Measurements from ENCODE around the gene KIR2DL4.
"Not testable (repeated sequence)": the region's sequence is repeated elsewhere in the genome, so short reads cannot be mapped to it uniquely, and the experiment has no call there.

Gene KIR2DL4

DNA sequence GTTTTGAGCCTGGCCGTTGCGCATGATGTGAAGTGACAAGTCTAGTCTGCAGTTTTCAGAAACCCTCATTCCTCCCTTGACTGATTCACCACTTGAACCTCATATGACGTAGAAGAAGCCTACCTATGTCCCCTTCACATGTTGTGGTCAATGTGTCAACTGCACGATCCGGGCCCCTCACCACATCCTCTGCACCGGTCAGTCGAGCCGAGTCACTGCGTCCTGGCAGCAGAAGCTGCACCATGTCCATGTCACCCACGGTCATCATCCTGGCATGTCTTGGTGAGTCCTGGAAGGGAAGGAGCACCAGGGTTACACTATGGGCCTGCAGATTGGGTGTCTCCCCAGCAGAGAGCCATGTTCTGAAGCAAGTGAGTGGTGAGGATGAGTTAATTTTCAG, at the start of gene KIR2DL4:
KIR2DL4 (plus strand) TSS at position 201 of the 400 bp plus-strand sequence; CDS start at position 243, 42 bp downstream.
- DNase-seq: no peak

DNA sequence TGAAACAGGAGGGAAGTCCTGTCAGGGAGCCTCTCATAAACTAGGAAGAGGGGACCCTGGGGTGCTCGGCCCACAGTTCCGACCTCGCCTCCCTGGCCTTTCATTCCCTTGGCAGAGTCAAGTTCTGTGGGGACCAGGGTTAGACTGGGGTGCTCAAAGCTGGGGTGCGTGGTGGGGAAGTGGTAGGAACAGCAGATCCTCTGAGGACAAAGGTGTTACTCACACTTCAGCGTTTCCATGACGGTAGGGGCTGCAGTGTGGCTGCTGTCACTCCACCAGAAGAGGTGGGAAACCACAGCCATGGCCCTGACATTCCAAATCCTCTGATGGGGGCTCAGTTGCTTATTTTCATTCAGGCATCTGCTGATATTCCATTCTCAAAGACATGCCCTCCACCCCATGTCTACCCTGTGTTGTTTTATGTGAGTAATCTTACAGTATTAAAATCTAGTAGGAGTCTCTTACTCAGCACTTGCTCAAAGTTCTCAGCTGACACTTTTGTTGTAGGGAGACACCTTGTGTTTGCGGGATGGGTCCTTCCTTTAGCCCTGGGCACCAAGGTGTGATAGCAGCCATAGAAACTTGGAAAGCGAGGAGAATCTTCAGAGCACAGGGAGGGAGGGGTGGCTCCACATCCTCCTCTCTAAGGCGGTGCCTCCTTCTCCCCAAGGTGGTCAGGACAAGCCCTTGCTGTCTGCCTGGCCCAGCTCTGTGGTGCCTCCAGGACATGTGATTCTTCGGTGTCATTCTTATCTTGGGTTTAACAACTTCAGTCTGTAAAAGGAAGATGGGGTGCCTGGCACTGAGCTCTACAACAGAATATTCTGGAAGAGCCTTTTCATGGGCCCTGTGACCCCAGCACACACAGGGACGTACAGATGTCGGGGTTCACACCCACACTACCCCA, 47.0 kb upstream of the KIR2DL4 start:
- DNase-seq: not testable (repeated sequence)

DNA sequence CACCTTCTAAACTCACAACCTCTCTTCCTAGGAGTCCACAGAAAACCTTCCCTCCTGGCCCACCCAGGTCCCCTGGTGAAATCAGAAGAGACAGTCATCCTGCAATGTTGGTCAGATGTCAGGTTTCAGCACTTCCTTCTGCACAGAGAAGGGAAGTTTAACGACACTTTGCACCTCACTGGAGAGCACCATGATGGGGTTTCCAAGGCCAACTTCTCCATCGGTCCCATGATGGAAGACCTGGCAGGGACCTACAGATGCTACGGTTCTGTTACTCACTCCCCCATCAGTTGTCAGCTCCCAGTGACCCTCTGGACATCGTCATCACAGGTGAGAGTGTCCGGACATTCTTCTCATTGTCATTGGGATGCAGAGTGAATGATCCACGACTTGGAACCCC, 44.8 kb upstream of the KIR2DL4 start:
- not testable (repeated sequence) for DNase-seq

DNA sequence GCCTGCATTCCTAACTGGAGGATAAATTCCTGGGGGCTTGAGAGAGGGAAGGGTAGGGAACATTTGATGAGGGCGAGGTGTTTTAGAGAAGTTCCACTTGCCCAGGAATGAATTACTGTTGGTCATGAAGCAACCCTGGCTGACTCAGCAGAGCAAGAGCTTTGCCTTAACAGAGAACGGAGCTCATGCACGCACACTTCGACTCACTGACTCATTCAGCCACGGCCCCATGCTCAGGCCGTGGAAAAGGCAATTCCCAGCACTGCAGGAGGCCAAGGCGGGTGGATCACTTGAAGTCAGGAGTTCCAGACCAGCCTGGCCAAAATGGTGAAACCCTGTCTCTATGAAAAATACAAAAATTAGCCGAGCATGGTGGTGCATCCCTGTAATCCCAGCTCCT, 39.2 kb upstream of the KIR2DL4 start:
- DNase-seq: not testable (repeated sequence)

DNA sequence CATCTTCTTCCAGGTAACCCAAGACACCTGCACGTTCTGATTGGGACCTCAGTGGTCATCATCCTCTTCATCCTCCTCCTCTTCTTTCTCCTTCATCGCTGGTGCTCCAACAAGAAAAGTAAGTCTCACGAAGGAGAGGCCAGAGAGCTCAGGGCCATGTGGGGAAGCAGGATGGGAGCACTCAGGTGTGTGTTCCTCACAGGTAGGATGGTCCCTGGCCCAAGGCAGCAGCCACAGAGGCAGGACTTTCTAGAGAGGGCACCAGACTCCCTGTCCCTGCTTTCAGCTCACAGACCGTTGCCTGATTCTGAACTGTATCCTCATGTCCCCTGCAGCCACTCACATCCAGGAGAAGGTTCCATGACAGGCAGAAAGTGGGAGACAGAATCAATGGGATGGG, 36.9 kb upstream of the KIR2DL4 start:
- DNase-seq: not testable (repeated sequence)

DNA sequence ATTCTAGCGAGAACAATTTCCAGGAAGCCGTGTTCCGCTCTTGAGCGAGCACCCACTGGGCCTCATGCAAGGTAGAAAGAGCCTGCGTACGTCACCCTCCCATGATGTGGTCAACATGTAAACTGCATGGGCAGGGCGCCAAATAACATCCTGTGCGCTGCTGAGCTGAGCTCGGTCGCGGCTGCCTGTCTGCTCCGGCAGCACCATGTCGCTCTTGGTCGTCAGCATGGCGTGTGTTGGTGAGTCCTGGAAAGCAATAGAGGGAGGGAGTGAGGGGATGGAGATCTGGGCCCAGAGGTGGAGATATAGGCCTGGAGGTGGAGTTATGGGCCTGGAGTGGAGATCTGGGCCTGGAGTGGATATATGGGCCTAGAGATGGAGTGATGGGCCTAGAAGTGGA, 33.8 kb upstream of the KIR2DL4 start, which contains the start of gene KIR2DL1:
KIR2DL1 (plus strand) TSS at position 148 of the 400 bp plus-strand sequence; CDS start at position 206, 58 bp downstream.
- not testable (repeated sequence) for DNase-seq

DNA sequence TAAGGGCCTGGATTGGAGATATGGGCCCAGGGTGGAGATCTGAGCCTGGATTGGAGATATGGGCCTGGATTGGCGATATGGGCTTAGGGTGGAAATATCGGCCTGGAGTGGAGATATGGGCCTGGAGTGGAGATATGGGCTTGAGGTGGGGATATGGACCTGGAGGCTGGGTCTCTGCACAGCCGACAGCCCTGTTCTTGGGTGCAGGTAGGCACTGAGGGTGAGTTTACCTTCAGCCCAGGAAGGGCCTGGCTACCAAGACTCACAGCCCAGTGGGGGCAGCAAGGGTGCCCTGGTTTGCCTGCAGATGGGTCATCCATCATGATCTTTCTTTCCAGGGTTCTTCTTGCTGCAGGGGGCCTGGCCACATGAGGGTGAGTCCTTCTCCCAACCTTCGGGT, 32.9 kb upstream of the KIR2DL4 start:
- not testable (repeated sequence) for DNase-seq

DNA sequence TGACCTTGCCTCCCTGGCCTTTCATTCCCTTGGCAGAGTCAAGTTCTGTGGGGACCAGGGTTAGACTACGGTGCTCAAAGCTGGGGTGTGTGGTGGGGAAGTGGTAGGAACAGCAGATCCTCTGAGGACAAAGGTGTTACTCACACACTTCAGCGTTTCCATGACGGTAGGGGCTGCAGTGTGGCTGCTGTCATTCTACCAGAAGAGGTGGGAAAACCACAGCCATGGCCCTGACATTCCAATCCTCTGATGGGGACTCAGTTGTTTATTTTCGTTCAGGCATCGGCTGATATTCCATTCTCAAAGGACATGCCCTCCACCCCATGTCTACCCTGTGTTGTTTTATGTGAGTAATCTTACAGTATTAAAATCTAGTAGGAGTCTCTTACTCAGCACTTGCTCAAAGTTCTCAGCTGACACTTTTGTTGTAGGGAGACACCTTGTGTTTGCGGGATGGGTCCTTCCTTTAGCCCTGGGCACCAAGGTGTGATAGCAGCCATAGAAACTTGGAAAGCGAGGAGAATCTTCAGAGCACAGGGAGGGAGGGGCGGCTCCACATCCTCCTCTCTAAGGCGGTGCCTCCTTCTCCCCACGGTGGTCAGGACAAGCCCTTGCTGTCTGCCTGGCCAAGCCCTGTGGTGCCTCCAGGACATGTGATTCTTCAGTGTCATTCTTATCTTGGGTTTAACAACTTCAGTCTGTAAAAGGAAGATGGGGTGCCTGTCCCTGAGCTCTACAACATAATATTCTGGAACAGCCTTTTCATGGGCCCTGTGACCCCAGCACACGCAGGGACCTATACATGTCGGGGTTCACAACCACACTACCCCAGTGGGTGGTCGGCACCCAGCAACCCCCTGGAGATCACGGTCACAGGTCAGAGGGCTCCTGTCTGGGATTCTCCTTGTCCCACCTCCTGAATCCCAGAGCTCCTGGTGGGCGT, 32.1 kb upstream of the KIR2DL4 start:
- not testable (repeated sequence) for DNase-seq

DNA sequence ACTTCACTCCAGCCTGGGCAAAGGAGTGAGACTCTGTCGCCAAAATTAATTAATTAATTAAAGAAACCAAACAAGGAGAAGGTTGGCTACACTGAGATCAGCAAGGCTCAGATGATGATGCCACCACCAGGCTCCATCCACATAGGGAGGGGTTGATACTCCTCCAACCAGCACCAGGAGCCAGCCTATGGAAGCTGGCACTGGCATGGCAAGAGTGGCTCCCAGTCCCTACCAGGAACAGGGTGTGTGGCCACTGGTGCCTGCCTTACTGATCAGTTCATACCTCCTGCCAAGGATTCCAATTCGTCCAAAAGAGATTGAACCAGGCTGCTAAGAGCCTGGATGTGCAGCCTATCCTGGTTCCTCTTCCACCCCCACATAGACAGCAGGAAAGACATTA, 30.7 kb upstream of the KIR2DL4 start:
- not testable (repeated sequence) for DNase-seq

DNA sequence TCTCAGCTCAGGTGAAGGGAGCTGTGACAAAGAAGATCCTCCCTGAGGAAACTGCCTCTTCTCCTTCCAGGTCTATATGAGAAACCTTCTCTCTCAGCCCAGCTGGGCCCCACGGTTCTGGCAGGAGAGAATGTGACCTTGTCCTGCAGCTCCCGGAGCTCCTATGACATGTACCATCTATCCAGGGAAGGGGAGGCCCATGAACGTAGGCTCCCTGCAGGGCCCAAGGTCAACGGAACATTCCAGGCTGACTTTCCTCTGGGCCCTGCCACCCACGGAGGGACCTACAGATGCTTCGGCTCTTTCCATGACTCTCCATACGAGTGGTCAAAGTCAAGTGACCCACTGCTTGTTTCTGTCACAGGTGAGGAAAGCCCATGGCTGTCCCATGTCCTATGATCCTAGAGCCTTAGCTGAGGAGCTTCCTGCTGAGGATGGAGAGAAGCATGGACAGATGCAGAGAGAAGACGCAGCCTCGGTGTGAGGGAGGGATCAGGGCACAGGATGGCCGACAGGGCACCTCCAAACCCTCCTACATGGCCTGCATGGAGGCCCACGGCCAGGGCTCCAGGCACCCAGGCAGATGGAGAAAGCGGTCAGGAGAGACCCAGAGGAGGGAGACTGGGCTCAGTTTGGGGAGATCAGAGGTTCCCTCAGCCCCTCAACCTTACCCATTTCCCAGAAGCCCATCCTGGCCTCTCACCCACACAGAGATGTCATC, 28.2 kb upstream of the KIR2DL4 start:
- not testable (repeated sequence) for DNase-seq

DNA sequence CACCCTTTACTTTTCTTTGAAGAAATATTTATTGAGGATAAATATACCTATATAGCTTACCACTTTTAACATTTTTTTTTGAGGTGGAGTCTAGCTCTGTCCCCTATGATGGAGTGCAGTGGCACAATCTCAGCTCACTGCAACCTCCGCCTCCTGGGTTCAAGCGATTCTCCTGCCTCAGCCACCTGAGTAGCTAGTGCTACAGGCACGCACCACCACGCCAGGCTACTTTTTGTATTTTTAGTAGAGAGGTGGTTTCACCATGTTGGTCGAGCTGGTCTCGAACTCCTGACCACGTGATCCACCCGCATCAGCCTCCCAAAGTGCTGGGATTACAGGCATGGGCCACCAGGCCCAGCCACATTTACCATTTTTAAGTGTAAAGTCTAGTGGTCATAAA, 27.6 kb upstream of the KIR2DL4 start:
- DNase-seq: not testable (repeated sequence)

DNA sequence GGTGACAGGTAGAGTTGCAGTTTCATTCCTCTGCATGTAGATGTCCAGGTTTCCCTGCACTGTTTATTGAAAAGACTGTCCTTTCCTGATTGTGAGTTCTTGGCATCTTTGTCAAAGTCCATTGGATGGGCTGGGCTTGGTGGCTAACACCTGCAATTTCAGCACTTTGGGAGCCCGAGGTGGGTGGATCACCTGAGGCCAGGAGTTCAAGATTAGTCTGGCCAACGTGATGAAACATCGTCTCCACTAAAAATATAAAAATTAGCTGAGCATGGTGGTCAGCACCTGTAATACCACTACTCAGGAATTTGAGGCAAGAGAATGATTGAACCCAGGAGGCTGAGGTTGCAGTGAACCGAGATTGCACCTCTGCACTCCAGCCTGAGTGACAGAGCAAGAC, 25.6 kb upstream of the KIR2DL4 start:
- DNase-seq: not testable (repeated sequence)

DNA sequence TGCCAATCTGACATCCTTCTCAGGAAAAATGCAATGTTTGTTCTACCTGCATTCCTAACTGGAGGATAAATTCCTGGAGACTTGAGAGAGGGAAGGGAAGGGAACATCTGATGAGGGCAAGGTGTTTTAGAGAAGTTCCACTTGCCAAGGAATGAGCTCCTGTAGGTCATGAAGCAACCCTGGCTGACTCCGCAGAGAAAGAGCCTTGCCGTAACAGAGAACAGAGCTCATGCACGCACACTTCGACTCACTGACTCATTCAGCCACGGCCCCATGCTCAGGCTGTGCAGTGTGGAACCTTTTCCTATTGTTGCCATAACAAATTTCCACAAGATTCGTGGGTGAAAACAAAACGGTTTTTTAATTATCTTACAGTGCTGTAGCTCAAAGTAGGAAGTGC, 24.5 kb upstream of the KIR2DL4 start:
- DNase-seq: not testable (repeated sequence)

DNA sequence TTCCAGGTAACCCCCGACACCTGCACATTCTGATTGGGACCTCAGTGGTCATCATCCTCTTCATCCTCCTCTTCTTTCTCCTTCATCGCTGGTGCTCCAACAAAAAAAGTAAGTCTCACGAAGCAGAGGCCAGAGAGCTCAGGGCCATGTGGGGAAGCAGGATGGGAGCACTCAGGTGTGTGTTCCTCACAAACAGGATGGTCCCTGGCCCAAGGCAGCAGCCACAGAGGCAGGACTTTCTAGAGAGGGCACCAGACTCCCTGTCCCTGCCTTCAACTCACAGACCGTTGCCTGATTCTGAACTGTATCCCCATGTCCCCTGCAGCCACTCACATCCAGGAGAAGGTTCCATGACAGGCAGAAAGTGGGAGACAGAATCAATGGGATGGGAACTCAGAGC, 20.5 kb upstream of the KIR2DL4 start:
- DNase-seq: not testable (repeated sequence)

DNA sequence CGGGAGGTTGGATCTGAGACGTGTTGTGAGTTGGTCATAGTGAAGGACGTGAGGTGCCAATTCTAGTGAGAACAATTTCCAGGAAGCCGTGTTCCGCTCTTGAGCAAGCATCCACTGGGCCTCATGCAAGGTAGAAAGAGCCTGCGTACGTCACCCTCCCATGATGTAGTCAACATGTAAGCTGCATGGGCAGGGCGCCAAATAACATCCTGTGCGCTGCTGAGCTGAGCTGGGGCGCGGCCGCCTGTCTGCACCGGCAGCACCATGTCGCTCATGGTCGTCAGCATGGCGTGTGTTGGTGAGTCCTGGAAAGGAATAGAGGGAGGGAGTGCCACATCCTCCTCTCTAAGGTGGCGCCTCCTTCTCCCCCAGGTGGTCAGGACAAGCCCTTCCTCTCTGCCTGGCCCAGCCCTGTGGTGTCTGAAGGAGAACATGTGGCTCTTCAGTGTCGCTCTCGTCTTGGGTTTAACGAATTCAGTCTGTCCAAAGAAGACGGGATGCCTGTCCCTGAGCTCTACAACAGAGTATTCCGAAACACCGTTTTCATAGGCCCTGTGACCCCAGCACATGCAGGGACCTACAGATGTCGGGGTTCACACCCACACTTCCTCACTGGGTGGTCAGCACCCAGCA, 17.2 kb upstream of the KIR2DL4 start:
- not testable (repeated sequence) for DNase-seq

DNA sequence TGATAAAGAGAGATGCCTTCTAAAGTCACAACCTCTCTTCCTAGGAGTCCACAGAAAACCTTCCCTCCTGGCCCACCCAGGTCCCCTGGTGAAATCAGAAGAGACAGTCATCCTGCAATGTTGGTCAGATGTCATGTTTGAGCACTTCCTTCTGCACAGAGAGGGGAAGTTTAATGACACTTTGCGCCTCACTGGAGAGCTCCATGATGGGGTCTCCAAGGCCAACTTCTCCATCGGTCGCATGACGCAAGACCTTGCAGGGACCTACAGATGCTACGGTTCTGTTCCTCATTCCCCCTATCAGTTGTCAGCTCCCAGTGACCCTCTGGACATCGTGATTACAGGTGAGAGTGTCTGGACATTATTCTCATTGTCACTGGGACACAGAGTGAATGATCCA, 15.3 kb upstream of the KIR2DL4 start:
- DNase-seq: peak; percentile 16

DNA sequence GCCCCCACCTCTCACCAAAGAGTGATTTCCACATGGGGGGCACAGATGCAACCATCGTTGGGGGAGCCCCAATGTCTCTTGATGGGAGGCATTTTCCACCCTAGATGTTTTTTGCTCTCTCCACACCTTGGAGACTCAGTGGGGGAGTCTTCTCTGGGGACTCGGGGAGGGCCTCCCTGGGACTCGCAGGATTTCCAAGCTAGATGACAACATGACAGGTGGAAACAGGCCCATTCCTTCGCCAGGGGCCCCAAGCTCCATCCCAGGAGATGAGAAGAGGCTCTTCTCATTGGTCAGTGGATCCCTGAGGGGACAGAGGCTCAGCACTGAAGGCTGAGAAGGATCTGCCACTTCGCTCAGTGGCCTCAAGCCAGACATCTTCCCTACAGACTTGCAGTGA, 12.7 kb upstream of the KIR2DL4 start:
- no peak for DNase-seq

DNA sequence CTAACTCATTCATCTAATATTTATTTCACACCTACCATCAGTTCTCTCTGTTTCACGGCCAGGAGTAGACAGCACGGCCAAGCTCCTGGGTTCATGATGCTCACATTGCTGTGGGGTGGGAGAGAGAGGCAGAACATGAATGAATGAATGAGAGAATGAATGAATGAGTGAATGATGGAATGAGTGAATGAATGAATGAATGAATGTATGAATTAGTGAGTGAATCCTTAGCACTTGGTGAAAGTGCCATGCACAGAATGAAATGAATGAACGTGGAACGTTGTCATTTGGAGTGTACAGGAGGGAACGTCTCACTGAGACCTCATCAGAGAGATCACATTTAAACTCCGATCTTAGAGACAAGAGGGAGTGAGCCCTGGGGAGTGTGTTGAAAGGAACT, 11.9 kb upstream of the KIR2DL4 start:
- DNase-seq: no peak

DNA sequence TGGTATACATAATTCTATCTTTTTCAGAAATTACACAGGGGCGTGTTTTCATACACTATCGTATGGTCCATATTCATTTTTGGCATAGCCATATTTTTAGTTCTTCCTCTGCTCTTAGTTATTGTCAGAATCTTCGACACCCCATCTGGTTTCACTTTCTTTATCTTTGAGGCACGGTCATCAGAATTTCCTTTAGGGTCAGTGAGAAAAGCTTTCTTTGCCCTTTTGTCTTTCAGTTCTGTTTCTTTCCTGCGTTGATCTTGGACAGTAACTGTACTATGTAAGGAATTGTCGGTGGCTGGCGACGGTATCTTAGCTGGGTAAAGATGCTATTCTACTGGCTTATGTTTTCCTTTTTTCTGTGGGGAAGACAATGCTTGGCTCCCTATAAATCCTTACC, 10.6 kb upstream of the KIR2DL4 start:
- DNase-seq: peak; percentile 16

DNA sequence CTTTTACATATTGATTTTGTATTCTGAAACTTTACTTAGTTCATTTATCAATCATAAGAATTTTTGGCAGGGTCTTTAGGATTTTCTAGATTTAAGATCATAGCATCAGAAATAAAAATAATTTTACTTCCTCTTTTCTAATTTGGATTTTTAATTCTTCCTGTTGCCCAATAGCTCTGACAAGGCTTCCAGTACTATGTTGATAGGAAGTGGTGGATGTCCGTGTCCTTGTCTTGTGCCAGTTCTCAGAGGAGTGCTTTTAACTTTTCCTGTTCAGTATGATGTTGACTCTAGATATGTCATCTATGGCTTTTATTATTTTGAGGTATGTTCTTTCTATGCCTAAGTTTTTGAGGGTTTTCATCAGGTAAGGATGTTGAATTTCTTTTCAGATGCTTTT, 7.7 kb upstream of the KIR2DL4 start:
- DNase-seq: peak; percentile 29

DNA sequence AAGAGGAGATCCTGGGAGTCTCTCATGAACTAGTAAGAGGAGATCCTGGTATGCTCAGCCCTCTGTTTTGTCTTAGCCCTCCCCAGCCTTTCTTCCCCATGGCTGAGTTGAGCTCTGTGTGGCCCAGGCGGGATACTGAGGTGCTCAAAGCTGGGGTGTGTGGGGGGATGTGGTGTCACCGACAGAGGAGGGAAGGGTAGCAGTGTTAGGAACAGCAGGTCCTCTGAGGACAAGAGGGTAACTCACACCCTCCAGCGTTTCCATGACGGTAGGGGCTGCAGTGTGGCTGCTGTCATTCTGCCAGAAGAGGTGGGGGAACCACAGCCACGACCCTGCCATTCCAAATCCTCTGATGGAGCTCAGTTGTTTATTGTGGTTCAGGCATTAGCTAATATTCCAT, 691 bp downstream of the KIR2DL4 start:
- no peak for DNase-seq

DNA sequence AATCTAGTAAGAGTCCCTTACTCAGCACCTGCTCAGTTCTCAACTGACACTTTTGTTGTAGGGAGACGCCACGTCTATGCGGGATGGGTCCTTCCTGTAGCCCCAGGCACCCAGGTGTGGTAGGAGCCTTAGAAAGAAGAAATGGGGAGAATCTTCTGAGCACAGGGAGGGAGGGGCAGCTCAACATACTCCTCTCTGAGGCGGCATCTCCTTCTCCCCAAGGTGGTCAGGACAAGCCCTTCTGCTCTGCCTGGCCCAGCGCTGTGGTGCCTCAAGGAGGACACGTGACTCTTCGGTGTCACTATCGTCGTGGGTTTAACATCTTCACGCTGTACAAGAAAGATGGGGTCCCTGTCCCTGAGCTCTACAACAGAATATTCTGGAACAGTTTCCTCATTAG, 1.2 kb downstream of the KIR2DL4 start:
- no peak for DNase-seq
